Measurements from ENCODE around the gene TENM3.
A peak's percentile ranks its signal among the peaks of the same experiment; 100 is the strongest.

TENM3 gene

GRCh38 chr4:182413550-182413949 is 170.3 kb downstream of the TENM3 start:
- no peak for DNase-seq

- no peak for DNase-seq
Observed at GRCh38 chr4:182415116-182415515, 171.9 kb downstream of the TENM3 start.

- no peak for DNase-seq
Observed at GRCh38 chr4:182416067-182416466, 172.9 kb downstream of the TENM3 start.

GRCh38 chr4:182418054-182418734 is 175.0 kb downstream of the TENM3 start:
- DNase-seq = no peak

- DNase-seq = no peak
Observed at GRCh38 chr4:182420189-182420588, 177.0 kb downstream of the TENM3 start.

GRCh38 chr4:182421753-182422152 is 178.6 kb downstream of the TENM3 start:
- no peak for DNase-seq

GRCh38 chr4:182425302-182425701 is 182.1 kb downstream of the TENM3 start:
- DNase-seq = no peak

- DNase-seq = no peak
Observed at GRCh38 chr4:182426901-182427300, 183.7 kb downstream of the TENM3 start.

GRCh38 chr4:182427554-182427953 is 184.4 kb downstream of the TENM3 start:
- DNase-seq = no peak

- DNase-seq = no peak
Observed at GRCh38 chr4:182429896-182430295, 186.7 kb downstream of the TENM3 start.

- DNase-seq = no peak
Observed at GRCh38 chr4:182432819-182433218, 189.6 kb downstream of the TENM3 start.

GRCh38 chr4:182434720-182435119 is 191.5 kb downstream of the TENM3 start:
- no peak for DNase-seq

GRCh38 chr4:182435401-182435800 is 192.2 kb downstream of the TENM3 start:
- DNase-seq = no peak

GRCh38 chr4:182443070-182443469 is 199.9 kb downstream of the TENM3 start:
- DNase-seq = no peak

GRCh38 chr4:182447767-182448280 is 204.6 kb downstream of the TENM3 start:
- no peak for DNase-seq

GRCh38 chr4:182448281-182449151 is 205.3 kb downstream of the TENM3 start:
- peak; percentile 53 for DNase-seq

GRCh38 chr4:182449186-182449929 is 206.2 kb downstream of the TENM3 start:
- no peak for DNase-seq

- DNase-seq = no peak
Observed at GRCh38 chr4:182449930-182450439, 206.8 kb downstream of the TENM3 start.

GRCh38 chr4:182451441-182451840 is 208.2 kb downstream of the TENM3 start:
- DNase-seq = no peak

- DNase-seq = no peak
Observed at GRCh38 chr4:182453830-182454229, 210.6 kb downstream of the TENM3 start.

GRCh38 chr4:182454440-182455013 is 211.3 kb downstream of the TENM3 start:
- no peak for DNase-seq

- no peak for DNase-seq
Observed at GRCh38 chr4:182465114-182465513, 221.9 kb downstream of the TENM3 start.

GRCh38 chr4:182465979-182466378 is 222.8 kb downstream of the TENM3 start:
- DNase-seq = no peak
